SK-N-MC (cell line): ENCODE measurements around the gene RGS5.

ENCODE experiments used
- DNase-seq: peaks from one replicate; pipeline ENCODE4 v3.0.0-alpha.2; 2011; ENCODE audit warnings: low read depth, low spot score
- H3K27ac ChIP-seq: fragments of 200-600 bp; sonication (generic); 2 replicates; pipeline ENCODE4 v1.5.1; 2016; ENCODE audit warnings: mixed run types
- H3K36me3 ChIP-seq: fragments of 200-600 bp; sonication (generic); 2 replicates; pipeline ENCODE4 v1.6.1; 2017; ENCODE audit warnings: antibody characterized with exemption, low read length, mixed read lengths; ENCODE audit not compliant: insufficient read depth
- H3K4me3 ChIP-seq: fragments of 200-600 bp; sonication (generic); 2 replicates; pipeline ENCODE4 v1.5.1; 2016
- H3K9ac ChIP-seq: fragments of 200-600 bp; sonication (generic); 2 replicates; pipeline ENCODE4 v1.8.0; 2017; ENCODE audit warnings: mixed run types, mixed read lengths; ENCODE audit not compliant: insufficient read length
- H3K9me3 ChIP-seq: fragments of 200-600 bp; sonication (generic); 2 replicates; pipeline ENCODE4 v1.6.1; 2017; ENCODE audit warnings: low read depth, mild to moderate bottlenecking, antibody characterized with exemption, low read length, moderate library complexity, mixed read lengths
- EZH2 ChIP-seq: fragments of 200-600 bp; sonication (generic); IDR thresholded peaks from one replicate; pipeline ENCODE4 v1.6.1; 2017; ENCODE audit warnings: antibody characterized with exemption
- FOXP2 ChIP-seq: optimal IDR thresholded peaks from 2 replicates; pipeline ENCODE3; 2011; ENCODE audit warnings: mild to moderate bottlenecking, moderate library complexity; ENCODE audit not compliant: insufficient read depth; ENCODE audit errors: extremely low read length, control extremely low read depth
- POLR2AphosphoS5 ChIP-seq: IDR thresholded peaks from 2 replicates; pipeline ENCODE4 v1.6.1; 2012; ENCODE audit warnings: mild to moderate bottlenecking, low read depth, low read length, borderline replicate concordance

RGS5 gene

DNA sequence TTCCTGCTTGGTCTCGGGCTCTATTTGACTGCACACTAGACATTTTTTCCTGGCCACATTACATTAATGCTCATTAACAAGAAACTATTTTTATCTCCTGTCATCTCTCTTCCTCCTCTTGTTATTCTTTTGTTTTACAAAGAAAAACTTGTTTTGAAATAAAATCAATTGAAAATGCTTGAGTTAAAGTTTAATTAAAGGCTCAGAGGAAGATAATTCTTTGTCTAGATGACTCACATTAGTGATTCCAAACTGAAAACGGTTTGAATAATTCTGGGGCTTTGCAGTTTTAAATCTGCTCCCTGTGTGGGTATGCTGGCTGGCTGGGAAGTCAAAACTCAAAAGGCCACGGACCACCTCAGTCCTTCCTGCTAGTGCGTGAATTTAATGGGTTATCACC lies 29.6 kb downstream of the RGS5 start:
- no peak for DNase-seq
- H3K27ac ChIP-seq: peak overlapping the region; percentile 83

DNA sequence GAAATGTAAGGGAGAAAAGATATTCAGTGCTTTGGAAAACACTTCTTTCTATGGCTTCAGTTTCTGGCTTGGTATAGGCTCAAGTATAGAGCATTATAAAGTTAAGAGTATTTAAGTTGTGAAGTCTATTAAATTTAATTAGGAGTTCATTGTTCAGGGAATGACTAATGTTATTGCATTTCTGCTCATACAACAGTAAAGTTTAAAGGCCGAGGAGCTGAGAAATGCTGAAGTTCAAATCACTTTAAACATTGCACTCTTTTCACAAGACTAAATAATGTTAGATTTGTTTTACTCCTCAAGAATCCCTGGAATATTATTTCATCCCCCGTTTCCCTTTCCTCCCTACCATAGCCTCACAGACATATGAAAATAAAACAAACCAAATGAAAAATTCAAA lies 30.1 kb downstream of the RGS5 start:
- H3K27ac ChIP-seq: peak overlapping the region; percentile 83
- no peak for DNase-seq
- H3K9me3 ChIP-seq: no peaks in the 10 kb centered on the region
- no peak for TF ChIP-seq FOXP2
- TF ChIP-seq POLR2AphosphoS5: no peak
- TF ChIP-seq EZH2: no peak
- H3K4me3 ChIP-seq: peak overlapping the region; percentile 29
- no peaks in the 10 kb centered on the region for H3K36me3 ChIP-seq
- peak overlapping the region; percentile 31 for H3K9ac ChIP-seq

More for the DNA sequence above, 29.6 kb downstream of the RGS5 start:
- Histone ChIP-seq H3K9me3 (no peaks in the 10 kb centered on the region), H3K9ac (peak overlapping the region; percentile 31), H3K36me3 (no peaks in the 10 kb centered on the region), H3K4me3 (peak overlapping the region; percentile 29)
- TF ChIP-seq FOXP2: no peak
- TF ChIP-seq POLR2AphosphoS5: no peak
- no peak for TF ChIP-seq EZH2

DNA sequence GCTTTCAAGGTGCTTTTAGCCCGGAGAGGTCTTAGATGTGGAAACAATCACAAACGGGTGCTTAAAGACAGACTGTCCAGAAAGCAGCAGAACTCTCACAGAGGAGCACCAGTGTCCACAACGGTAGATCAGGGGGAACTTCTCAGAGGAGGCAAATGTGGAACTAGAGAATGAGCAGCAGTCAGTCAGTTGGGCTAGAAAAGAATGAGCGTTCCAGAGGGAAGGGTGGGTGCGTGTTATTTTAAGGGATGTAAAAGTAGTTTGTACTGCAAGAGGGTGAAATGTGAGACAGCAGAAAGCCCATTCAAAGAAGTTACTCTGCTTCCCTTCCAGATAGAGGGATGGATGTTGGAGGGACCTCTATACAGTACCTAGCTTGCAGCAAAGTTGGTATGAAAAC lies 30.9 kb downstream of the RGS5 start:
- Histone ChIP-seq H3K36me3 (no peaks in the 10 kb centered on the region), H3K4me3 (no peak overlapping the region), H3K27ac (no peak overlapping the region), H3K9ac (no peak overlapping the region), H3K9me3 (no peaks in the 10 kb centered on the region)
- DNase-seq: no peak
- TF ChIP-seq EZH2 (no peak), POLR2AphosphoS5 (no peak), FOXP2 (no peak)

DNA sequence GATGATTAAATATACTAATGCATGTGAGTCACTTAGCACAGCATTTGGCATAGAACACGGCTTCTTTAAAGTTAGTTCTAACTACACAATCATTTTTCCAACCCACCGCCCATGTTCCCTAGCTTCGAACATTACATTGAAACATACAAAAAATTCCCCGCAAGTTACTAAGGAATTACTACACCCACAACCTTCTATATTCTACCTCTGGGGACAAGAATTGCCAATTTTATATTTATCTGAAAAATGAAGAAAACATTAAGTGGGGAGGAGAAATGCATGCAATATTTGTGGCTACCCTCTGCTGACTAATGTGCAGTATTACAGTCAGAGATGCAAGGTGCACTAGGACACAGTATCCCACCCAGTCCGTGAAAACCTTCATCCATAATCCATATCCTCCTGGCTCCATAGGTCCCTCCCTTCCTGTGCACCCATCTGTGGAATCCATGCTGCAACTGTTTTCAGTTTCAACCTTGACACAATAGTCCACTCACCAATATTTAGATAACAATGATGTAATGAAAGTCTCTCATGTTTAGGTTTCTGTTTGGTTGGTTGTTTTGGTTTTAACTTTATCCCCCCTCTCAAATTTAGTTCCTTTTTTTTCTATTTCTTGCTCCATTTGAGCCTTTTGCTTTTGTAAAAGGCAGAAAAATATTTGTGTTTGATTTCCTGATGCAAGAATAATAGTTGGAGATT lies 31.6 kb downstream of the RGS5 start:
- Histone ChIP-seq H3K27ac (peak overlapping the region; percentile 95), H3K36me3 (no peaks in the 10 kb centered on the region), H3K9me3 (no peaks in the 10 kb centered on the region), H3K4me3 (peak overlapping the region; percentile 66), H3K9ac (peak overlapping the region; percentile 49)
- DNase-seq: no peak
- TF ChIP-seq FOXP2 (no peak), POLR2AphosphoS5 (no peak), EZH2 (no peak)

DNA sequence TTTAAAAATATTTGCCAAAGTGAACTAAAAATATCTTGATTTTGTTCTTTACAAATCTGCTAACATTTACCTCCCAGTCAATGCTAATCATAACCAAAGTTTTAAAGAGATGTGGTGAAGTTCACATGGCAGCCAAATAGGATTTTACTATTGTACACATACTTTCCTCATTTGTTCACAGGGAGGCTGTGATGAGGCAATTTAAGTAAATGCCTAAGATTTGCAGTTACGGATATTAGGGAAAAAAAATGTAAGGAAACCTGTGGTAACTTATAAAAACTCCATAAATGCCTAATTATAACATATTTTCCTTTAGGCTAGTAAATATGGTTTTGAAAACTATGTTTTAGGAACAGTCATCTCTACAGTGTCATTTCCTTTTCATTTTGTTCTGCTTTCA lies 32.4 kb downstream of the RGS5 start:
- Histone ChIP-seq H3K4me3 (peak overlapping the region; percentile 66), H3K9me3 (no peaks in the 10 kb centered on the region), H3K9ac (no peak overlapping the region), H3K27ac (peak overlapping the region; percentile 95), H3K36me3 (no peaks in the 10 kb centered on the region)
- no peak for TF ChIP-seq EZH2
- peak; percentile 12 for TF ChIP-seq FOXP2
- TF ChIP-seq POLR2AphosphoS5: peak; percentile 52; the same call in 1 of the 2 replicates
- peak; percentile 90 for DNase-seq

DNA sequence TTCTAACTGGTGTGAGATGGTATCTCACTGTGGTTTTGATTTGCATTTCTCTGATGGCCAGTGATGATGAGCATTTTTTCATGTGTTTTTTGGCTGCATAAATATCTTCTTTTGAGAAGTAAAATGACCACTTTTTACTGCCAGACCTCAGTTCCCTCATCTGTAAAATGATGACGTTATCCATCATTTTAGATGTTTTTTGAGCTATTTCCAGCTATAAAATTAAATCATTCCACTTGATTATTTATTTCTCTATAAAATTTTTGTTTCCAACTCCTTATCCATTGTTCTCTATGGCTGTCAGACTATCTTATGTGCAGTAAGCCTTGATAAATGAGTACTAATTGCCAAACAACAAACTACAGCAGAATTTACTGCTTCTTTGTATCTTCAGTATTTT lies 33.2 kb downstream of the RGS5 start:
- TF ChIP-seq POLR2AphosphoS5 (no peak), EZH2 (no peak), FOXP2 (no peak)
- Histone ChIP-seq H3K4me3 (peak overlapping the region; percentile 66; the same call in 1 of the 2 replicates), H3K9ac (no peak overlapping the region), H3K27ac (peak overlapping the region; percentile 95), H3K36me3 (no peaks in the 10 kb centered on the region), H3K9me3 (no peaks in the 10 kb centered on the region)
- no peak for DNase-seq

DNA sequence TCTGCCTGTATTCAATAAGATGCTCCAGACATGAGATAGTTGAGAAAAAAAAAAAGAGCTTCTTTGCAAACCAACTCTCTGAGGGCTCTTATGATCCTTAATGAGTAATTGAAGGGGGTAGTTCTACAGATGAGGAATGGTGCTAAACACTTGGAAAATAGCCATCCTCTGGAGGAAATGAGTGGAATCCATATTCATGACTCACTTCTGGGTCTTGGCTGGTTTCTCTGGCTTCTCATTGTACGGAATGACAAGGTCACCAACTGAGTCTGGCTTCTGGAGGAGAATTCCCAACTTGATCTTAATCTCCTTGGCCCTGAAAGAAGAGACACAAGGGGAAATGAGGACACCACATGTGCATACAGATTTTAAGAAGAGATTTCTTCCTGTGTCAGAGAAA lies 34.7 kb downstream of the RGS5 start:
- peak; percentile 81 for DNase-seq
- Histone ChIP-seq H3K36me3 (no peaks in the 10 kb centered on the region), H3K9ac (peak overlapping the region; percentile 47), H3K9me3 (no peaks in the 10 kb centered on the region), H3K4me3 (peak overlapping the region; percentile 63), H3K27ac (peak overlapping the region; percentile 93)
- TF ChIP-seq POLR2AphosphoS5 (peak; percentile 48; the same call in 1 of the 2 replicates), EZH2 (no peak)

DNA sequence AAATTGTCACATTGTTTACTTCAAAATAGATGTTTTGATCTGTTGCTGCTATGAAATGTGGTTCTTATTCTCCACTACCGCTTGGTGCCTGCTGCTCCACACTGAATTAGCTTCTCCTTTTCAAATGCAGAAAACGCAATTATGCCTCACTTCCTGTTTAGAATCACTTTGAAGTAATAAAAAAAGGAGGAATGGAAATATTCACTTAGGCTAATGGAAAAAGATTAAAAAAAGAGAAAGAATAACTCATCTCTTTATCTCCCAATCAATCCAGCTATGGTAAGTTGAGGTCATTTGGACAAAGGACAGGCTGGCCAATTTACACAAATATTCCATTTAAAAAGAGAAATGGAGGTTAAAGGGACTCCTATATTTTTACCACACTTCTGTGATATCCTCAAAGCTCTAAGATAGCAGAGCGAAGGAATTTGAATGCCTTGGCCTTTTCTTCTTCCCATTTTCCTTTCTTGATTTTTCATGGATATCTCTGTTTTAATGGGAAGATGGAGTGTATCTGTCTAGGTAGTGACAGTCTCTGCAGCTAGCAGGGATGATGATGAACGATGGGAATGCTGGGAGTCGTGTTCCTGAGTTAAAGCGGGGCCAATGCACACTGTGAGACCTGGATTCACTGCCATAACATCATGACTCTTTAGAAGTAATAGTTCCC lies 35.7 kb downstream of the RGS5 start:
- H3K36me3 ChIP-seq: no peaks in the 10 kb centered on the region
- peak overlapping the region; percentile 63 for H3K4me3 ChIP-seq
- no peaks in the 10 kb centered on the region for H3K9me3 ChIP-seq
- peak overlapping the region; percentile 93 for H3K27ac ChIP-seq
- DNase-seq: no peak
- TF ChIP-seq EZH2: no peak
- TF ChIP-seq POLR2AphosphoS5: no peak
- peak; percentile 57 for TF ChIP-seq FOXP2
- H3K9ac ChIP-seq: no peak overlapping the region

DNA sequence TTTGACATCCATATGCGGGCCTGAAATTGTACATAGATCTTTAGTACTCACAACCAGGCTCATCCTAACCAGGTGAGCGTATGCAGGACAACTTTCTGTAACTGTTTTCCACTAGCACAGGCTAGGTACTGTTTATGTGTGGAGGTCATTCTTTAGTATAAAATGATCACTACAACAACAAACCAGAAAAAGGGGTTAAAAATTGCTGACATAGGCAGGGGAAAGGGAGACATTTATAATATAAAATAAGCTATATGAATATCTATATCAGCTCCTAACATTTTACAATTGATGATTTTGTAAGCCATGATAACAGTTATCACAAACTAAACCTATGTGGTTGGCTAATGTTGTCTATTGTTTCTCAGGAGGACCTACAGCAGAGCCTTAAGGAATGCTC lies 37.6 kb downstream of the RGS5 start:
- Histone ChIP-seq H3K9me3 (no peaks in the 10 kb centered on the region), H3K36me3 (no peaks in the 10 kb centered on the region), H3K9ac (no peak overlapping the region), H3K27ac (no peak overlapping the region), H3K4me3 (no peak overlapping the region)
- no peak for DNase-seq
- TF ChIP-seq EZH2 (no peak), POLR2AphosphoS5 (no peak), FOXP2 (no peak)
